NB4 (cell line): ENCODE measurements around the gene MTHFS.

ENCODE experiments used
- DNase-seq: peaks from one replicate; pipeline ENCODE4 v3.0.0; 2010; ENCODE audit warnings: low read depth
- H3K4me3 ChIP-seq: one replicate; pipeline ENCODE4 v1.5.1; 2011; ENCODE audit warnings: mild to moderate bottlenecking, low read depth, low read length, moderate library complexity
- MYC ChIP-seq: IDR thresholded peaks from 2 replicates; pipeline ENCODE4 v1.6.1; 2011; ENCODE audit warnings: low read depth, low read length
- POLR2A ChIP-seq: IDR thresholded peaks from 2 replicates; pipeline ENCODE4 v1.6.1; 2011; ENCODE audit warnings: mild to moderate bottlenecking; ENCODE audit not compliant: insufficient read length; ENCODE audit errors: extremely low read depth
- TF ChIP-seq, protein P1 (sequence below): IDR thresholded peaks from 2 replicates; pipeline ENCODE4 v1.6.1; 2011; ENCODE audit warnings: low read depth, low read length
- TF ChIP-seq, protein P2 (sequence below): IDR thresholded peaks from one replicate; pipeline ENCODE4 v1.5.1; 2012; ENCODE audit warnings: low read depth, low read length

MTHFS gene

DNA sequence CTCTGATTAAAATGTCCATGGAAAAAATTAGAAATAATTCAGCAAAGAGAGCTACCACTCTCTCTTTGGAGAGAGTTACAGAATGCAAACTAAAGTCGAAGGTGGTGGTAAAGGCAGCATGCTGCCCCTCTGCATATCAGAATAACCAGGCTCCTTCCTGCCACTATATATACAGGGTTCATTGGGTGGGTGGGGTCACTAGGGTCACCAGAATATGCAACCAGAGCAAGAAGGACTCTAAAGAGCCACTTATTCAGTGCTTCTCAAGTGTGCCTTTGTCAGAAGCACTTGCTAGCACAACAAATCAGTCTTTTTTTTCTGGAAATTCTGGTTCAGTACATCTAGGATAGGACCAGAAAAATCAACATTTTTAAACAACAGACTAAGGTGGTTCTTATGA is 70.0 kb downstream of the MTHFS start:
- no peak overlapping the region for H3K4me3 ChIP-seq
- DNase-seq: no peak
- TF ChIP-seq MYC (no peak), POLR2A (no peak)
- TF ChIP-seq, protein P1, sequence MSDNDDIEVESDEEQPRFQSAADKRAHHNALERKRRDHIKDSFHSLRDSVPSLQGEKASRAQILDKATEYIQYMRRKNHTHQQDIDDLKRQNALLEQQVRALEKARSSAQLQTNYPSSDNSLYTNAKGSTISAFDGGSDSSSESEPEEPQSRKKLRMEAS: no peak
- TF ChIP-seq, protein P2, sequence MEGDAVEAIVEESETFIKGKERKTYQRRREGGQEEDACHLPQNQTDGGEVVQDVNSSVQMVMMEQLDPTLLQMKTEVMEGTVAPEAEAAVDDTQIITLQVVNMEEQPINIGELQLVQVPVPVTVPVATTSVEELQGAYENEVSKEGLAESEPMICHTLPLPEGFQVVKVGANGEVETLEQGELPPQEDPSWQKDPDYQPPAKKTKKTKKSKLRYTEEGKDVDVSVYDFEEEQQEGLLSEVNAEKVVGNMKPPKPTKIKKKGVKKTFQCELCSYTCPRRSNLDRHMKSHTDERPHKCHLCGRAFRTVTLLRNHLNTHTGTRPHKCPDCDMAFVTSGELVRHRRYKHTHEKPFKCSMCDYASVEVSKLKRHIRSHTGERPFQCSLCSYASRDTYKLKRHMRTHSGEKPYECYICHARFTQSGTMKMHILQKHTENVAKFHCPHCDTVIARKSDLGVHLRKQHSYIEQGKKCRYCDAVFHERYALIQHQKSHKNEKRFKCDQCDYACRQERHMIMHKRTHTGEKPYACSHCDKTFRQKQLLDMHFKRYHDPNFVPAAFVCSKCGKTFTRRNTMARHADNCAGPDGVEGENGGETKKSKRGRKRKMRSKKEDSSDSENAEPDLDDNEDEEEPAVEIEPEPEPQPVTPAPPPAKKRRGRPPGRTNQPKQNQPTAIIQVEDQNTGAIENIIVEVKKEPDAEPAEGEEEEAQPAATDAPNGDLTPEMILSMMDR: no peak

DNA sequence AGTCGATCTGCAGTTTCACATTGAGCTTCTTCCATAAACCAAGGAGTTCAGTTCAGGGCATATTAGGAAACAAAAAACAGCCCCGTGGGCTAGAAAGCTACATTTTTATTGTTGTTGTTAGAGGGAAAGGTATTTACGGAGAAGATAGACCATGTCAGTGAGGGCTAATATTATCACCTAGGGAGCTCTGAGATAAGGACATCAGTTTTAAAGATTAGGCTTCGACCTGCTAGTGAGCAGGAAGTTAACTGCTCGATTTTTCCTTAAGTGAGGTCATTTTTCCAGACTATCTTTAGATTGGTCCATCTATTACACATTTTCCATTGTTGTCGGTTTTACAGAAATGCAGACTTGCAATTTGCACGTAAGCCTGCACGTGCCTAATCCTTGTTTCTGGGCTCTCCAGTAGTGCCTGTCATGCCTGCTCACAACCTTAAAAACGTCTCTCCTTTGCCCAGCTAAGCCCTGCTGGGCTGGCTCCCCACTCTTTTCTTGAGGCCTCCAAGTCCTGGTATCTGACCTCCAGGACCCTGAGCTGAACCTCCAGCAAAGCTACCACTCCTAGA is 72.6 kb downstream of the MTHFS start:
- H3K4me3 ChIP-seq: no peak overlapping the region
- no peak for DNase-seq
- TF ChIP-seq, protein P2: no peak
- TF ChIP-seq MYC: no peak
- TF ChIP-seq POLR2A: no peak
- TF ChIP-seq, protein P1: no peak

DNA sequence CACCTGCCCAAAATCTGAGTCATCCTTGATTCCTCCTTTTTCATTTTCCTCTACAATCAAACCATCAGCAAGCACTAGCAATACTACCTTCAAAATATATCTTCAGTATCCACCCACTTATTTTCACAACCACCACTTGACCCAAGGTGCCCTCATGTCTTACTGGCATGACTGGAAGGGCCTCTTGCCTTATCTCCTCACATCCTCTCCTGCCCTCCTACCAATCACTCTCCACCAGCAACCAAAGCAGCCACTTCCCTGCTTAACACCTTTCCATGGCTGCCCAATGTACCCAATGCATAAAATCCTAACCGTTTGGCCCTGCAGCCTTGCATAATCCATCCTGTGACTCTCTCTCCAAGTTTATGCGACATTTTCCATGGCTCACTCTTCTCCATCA is 76.0 kb downstream of the MTHFS start:
- no peak overlapping the region for H3K4me3 ChIP-seq
- DNase-seq: no peak
- TF ChIP-seq, protein P2: no peak
- no peak for TF ChIP-seq MYC
- TF ChIP-seq, protein P1: no peak
- no peak for TF ChIP-seq POLR2A

DNA sequence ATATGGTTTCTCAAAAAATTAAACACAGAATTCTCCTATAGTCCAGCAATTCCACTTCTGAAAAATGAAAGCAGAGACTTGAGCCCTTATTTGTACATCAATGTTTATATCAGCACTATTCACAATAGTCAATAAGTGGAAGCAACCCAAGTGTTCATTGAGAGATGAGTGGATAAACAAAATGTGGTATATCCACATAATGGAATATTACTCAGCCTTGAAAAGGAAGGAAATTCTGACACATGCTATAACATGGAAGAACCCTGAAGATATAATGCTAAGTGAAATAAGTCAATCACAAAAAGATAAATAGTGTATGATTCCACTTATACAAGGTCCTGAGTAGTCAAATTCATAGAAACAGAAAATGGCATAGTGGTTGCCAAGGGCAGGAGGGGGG is 76.6 kb downstream of the MTHFS start:
- TF ChIP-seq, protein P2: no peak
- TF ChIP-seq POLR2A (no peak), MYC (no peak)
- TF ChIP-seq, protein P1: no peak
- no peak for DNase-seq
- no peak overlapping the region for H3K4me3 ChIP-seq

DNA sequence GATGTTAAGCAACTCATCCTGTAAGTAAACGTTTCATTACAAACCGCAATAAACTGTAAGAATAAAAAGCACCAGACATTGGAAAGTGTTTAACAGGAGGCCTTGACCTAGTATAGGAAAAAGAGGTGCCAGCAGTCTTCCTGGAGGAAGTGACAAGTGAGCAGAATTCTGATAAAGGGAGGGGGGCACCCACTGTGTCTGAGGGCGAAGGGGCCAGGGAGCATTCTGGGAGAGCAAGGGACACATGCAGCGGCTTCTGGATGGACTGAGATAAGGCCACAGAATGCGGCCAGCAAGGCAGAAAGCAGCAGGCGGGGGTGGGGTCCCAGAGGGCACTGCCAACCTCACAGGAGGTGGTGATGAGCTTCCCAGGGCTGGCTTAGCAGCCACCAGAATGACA is 80.2 kb downstream of the MTHFS start:
- H3K4me3 ChIP-seq: no peak overlapping the region
- no peak for TF ChIP-seq MYC
- no peak for TF ChIP-seq POLR2A
- TF ChIP-seq, protein P2: no peak
- TF ChIP-seq, protein P1: no peak
- no peak for DNase-seq

DNA sequence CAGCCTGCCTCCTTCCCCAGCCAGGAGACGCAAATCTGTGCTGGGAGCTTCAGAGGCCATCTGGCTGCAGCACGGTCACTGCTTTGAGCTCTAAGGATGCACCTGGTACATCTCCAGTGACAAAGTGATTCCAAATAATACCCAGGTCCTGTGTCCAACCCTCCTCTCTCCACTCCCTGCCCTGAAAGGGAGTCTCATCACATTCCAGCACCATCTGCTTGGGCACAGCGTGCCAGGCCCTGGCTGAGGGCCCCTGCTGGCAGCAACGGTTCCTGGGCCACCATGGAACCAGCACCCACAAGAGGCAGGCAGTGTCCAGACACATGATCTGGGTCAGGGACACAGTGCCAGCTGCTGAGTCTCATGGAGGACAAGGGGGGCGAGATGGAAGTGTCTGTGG is 81.3 kb downstream of the MTHFS start:
- no peak overlapping the region for H3K4me3 ChIP-seq
- no peak for DNase-seq
- TF ChIP-seq MYC (no peak), POLR2A (no peak)
- TF ChIP-seq, protein P2: no peak
- TF ChIP-seq, protein P1: no peak
